B cell (primary cell): ENCODE results near the gene MEIOB.

Experiments used
- CTCF ChIP-seq: fragments of 200-600 bp; IDR thresholded peaks from one replicate; pipeline ENCODE4 v1.8.0; 2022; ENCODE audit warnings: antibody characterized with exemption, mild to moderate bottlenecking
- EZH2 ChIP-seq: IDR thresholded peaks from 2 replicates; pipeline ENCODE4 v1.6.1; 2012; ENCODE audit warnings: borderline replicate concordance, low read depth, mild to moderate bottlenecking, moderate library complexity, low read length; ENCODE audit not compliant: insufficient read depth, poor library complexity, severe bottlenecking

GRCh38 chr16:1809281-1809801 is 62.6 kb downstream of the MEIOB start:
- TF ChIP-seq CTCF (no peak), EZH2 (no peak)
